ENCODE measurements around the gene ARFRP1.

The ARFRP1 gene

GRCh38 chr20:63705232-63706026 lies 2.3 kb downstream of the ARFRP1 start:
- no peak overlapping the region for H3K9ac ChIP-seq (ENCODE audit: low read depth, low read length)
- 0 out of 2 replicates have a peak, but pooled peaks cover 5% of the 10 kb centered on the region for H3K4me1 ChIP-seq (ENCODE audit: insufficient read depth, low read length)

GRCh38 chr20:63704749-63705117 lies 3.0 kb downstream of the ARFRP1 start:
- Histone ChIP-seq H3K9me3 (ENCODE audit: control insufficient read depth, insufficient read depth, low read length) (no peaks in the 10 kb centered on the region), H3K9ac (ENCODE audit: low read depth, low read length) (no peak overlapping the region), H3K4me1 (ENCODE audit: insufficient read depth, low read length) (peaks cover 8% of the 10 kb centered on the region; the same call in 1 of the 2 replicates), H3K36me3 (ENCODE audit: insufficient read depth, low read length) (peaks cover 11% of the 10 kb centered on the region)

More at GRCh38 chr20:63705232-63706026, 2.3 kb downstream of the ARFRP1 start:
- no peaks in the 10 kb centered on the region for H3K9me3 ChIP-seq (ENCODE audit: control insufficient read depth, insufficient read depth, low read length)
- H3K36me3 ChIP-seq (ENCODE audit: insufficient read depth, low read length), result peaks cover 11% of the 10 kb centered on the region

- no peaks in the 10 kb centered on the region for H3K9me3 ChIP-seq (ENCODE audit: control insufficient read depth, insufficient read depth, low read length)
- H3K36me3 ChIP-seq (ENCODE audit: insufficient read depth, low read length), result peaks cover 7% of the 10 kb centered on the region; the same call in 1 of the 2 replicates
- H3K4me1 ChIP-seq (ENCODE audit: insufficient read depth, low read length), result peaks cover 13% of the 10 kb centered on the region; the same call in 1 of the 2 replicates
- H3K9ac ChIP-seq (ENCODE audit: low read depth, low read length), result no peak overlapping the region
Measured at GRCh38 chr20:63703976-63704748, 3.6 kb downstream of the ARFRP1 start.

- Histone ChIP-seq H3K9ac (ENCODE audit: low read depth, low read length) (no peak overlapping the region), H3K9me3 (ENCODE audit: control insufficient read depth, insufficient read depth, low read length) (no peaks in the 10 kb centered on the region), H3K36me3 (ENCODE audit: insufficient read depth, low read length) (peaks cover 7% of the 10 kb centered on the region; the same call in 1 of the 2 replicates), H3K4me1 (ENCODE audit: insufficient read depth, low read length) (peaks cover 18% of the 10 kb centered on the region; the same call in 1 of the 2 replicates)
Measured at GRCh38 chr20:63703471-63703975, 4.3 kb downstream of the ARFRP1 start.

GRCh38 chr20:63702751-63703470 lies 4.9 kb downstream of the ARFRP1 start:
- Histone ChIP-seq H3K9ac (ENCODE audit: low read depth, low read length) (no peak overlapping the region), H3K36me3 (ENCODE audit: insufficient read depth, low read length) (peaks cover 7% of the 10 kb centered on the region; the same call in 1 of the 2 replicates), H3K4me1 (ENCODE audit: insufficient read depth, low read length) (peaks cover 19% of the 10 kb centered on the region; the same call in 1 of the 2 replicates), H3K9me3 (ENCODE audit: control insufficient read depth, insufficient read depth, low read length) (no peaks in the 10 kb centered on the region)

- no peaks in the 10 kb centered on the region for H3K9me3 ChIP-seq (ENCODE audit: control insufficient read depth, insufficient read depth, low read length)
- H3K9ac ChIP-seq (ENCODE audit: low read depth, low read length), result no peak overlapping the region
- peaks cover 19% of the 10 kb centered on the region; the same call in 1 of the 2 replicates for H3K4me1 ChIP-seq (ENCODE audit: insufficient read depth, low read length)
- H3K36me3 ChIP-seq (ENCODE audit: insufficient read depth, low read length), result peaks cover 7% of the 10 kb centered on the region; the same call in 1 of the 2 replicates
Measured at GRCh38 chr20:63702036-63702665, 5.6 kb downstream of the ARFRP1 start.

- H3K4me1 ChIP-seq (ENCODE audit: insufficient read depth, low read length), result peaks cover 17% of the 10 kb centered on the region; the same call in 1 of the 2 replicates
- H3K36me3 ChIP-seq (ENCODE audit: insufficient read depth, low read length), result peaks cover 7% of the 10 kb centered on the region; the same call in 1 of the 2 replicates
- no peaks in the 10 kb centered on the region for H3K9me3 ChIP-seq (ENCODE audit: control insufficient read depth, insufficient read depth, low read length)
- no peak overlapping the region for H3K9ac ChIP-seq (ENCODE audit: low read depth, low read length)
Measured at GRCh38 chr20:63701329-63702035, 6.3 kb downstream of the ARFRP1 start.

- H3K4me1 ChIP-seq (ENCODE audit: insufficient read depth, low read length), result peaks cover 18% of the 10 kb centered on the region; the same call in 1 of the 2 replicates
- H3K9me3 ChIP-seq (ENCODE audit: control insufficient read depth, insufficient read depth, low read length), result no peaks in the 10 kb centered on the region
- H3K9ac ChIP-seq (ENCODE audit: low read depth, low read length), result no peak overlapping the region
- peaks cover 7% of the 10 kb centered on the region; the same call in 1 of the 2 replicates for H3K36me3 ChIP-seq (ENCODE audit: insufficient read depth, low read length)
Measured at GRCh38 chr20:63701051-63701328, 6.8 kb downstream of the ARFRP1 start.

GRCh38 chr20:63700199-63701050 lies 7.4 kb downstream of the ARFRP1 start:
- peaks cover 1% of the 10 kb centered on the region; the same call in 1 of the 2 replicates for H3K36me3 ChIP-seq (ENCODE audit: insufficient read depth, low read length)
- peaks cover 20% of the 10 kb centered on the region; the same call in 1 of the 2 replicates for H3K4me1 ChIP-seq (ENCODE audit: insufficient read depth, low read length)
- no peak overlapping the region for H3K9ac ChIP-seq (ENCODE audit: low read depth, low read length)
- H3K9me3 ChIP-seq (ENCODE audit: control insufficient read depth, insufficient read depth, low read length), result no peaks in the 10 kb centered on the region

- Histone ChIP-seq H3K4me1 (ENCODE audit: insufficient read depth, low read length) (peaks cover 20% of the 10 kb centered on the region; the same call in 1 of the 2 replicates), H3K9ac (ENCODE audit: low read depth, low read length) (no peak overlapping the region), H3K36me3 (ENCODE audit: insufficient read depth, low read length) (no peaks in the 10 kb centered on the region), H3K9me3 (ENCODE audit: control insufficient read depth, insufficient read depth, low read length) (no peaks in the 10 kb centered on the region)
Measured at GRCh38 chr20:63699466-63700198, 8.1 kb downstream of the ARFRP1 start.

- Histone ChIP-seq H3K4me1 (ENCODE audit: insufficient read depth, low read length) (peaks cover 20% of the 10 kb centered on the region; the same call in 1 of the 2 replicates), H3K36me3 (ENCODE audit: insufficient read depth, low read length) (peaks cover under 1% of the 10 kb centered on the region; the same call in 1 of the 2 replicates)
Measured at GRCh38 chr20:63698739-63699465, 8.9 kb downstream of the ARFRP1 start.

More at GRCh38 chr20:63698739-63699465, 8.9 kb downstream of the ARFRP1 start:
- Histone ChIP-seq H3K9ac (ENCODE audit: low read depth, low read length) (no peak overlapping the region), H3K9me3 (ENCODE audit: control insufficient read depth, insufficient read depth, low read length) (no peaks in the 10 kb centered on the region)

Data from ES-I3 (cell line).